ENCODE measurements around the gene PRR33. TPM values are rescaled to one million over a fixed set of nuclear protein-coding genes. Genes with fewer than 3 reads are reported as not detected.
A peak's percentile ranks its signal among the peaks of the same experiment; 100 is the strongest.

Gene PRR33
- total and polyA plus RNA-seq, 4 donors = 0.08 to 0.13 TPM; not detected in 2

GRCh38 chr11:1843796-1844195 lies 47.9 kb downstream of the PRR33 start:
- 74 to 76% methylated on average over 8 of the region's 8 CpGs for WGBS, 2 donors
- no peak for DNase-seq

DNA sequence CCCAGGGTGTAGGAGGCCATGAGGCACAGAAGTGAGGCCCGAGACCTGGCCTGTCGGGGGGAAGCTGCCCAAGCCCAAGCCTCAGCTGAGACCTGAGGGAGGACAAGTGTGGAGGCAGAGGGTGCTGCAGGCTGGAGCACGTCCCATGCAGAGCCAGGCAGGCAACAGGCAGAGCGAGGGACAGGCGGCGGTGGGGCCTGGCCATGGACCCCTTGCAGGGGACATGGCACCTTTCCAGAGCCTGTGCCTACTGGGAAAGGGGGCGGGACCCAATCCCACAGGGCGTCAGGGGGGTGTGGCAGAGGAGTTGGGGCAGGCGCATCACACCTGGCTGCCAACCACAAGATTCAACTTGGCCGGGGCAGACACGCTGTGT lies 48.6 kb downstream of the PRR33 start:
- Histone ChIP-seq H3K4me1 (ENCODE audit: control insufficient read depth in 5 of 5, insufficient read depth in 5 of 5, low read length in 5 of 5) (peaks cover 0 to 6% (median 0%) of the 10 kb centered on the region in 5 donors), H3K4me3 (no peak overlapping the region), H3K9ac (ENCODE audit: insufficient read depth in 1 of 2, low read length in 2 of 2) (no peak overlapping the region), H3K27me3 (ENCODE audit: control insufficient read depth in 3 of 3, insufficient read depth in 3 of 3, low read length in 2 of 3) (peaks cover 0 to 4% (median 0%) of the 10 kb centered on the region in 3 donors), H3K9me3 (ENCODE audit: control insufficient read depth in 4 of 4, insufficient read depth in 3 of 4, low read length in 3 of 4) (no peaks in the 10 kb centered on the region), H3K27ac (ENCODE audit: low read depth in 1 of 2, low read length in 1 of 2) (no peak overlapping the region), H3K36me3 (ENCODE audit: control insufficient read depth in 4 of 4, insufficient read depth in 4 of 4, low read length in 4 of 4) (no peaks in the 10 kb centered on the region)
- TF ChIP-seq CTCF (IDR thresholded peaks at IDR 0.05; ENCODE audit: control extremely low read depth, extremely low read depth) = no peak
- ATAC-seq (ENCODE audit: insufficient read depth, low FRiP score) (no peak), DNase-seq (no peak)
- 78 to 88% methylated on average over 10 to 11 of the region's 11 CpGs for WGBS, 2 donors

More at GRCh38 chr11:1843796-1844195, 47.9 kb downstream of the PRR33 start:
- H3K4me3 ChIP-seq = no peak overlapping the region
- peaks cover 0 to 4% (median 0%) of the 10 kb centered on the region in 3 donors for H3K27me3 ChIP-seq (ENCODE audit: control insufficient read depth in 3 of 3, insufficient read depth in 3 of 3, low read length in 2 of 3)
- H3K36me3 ChIP-seq (ENCODE audit: control insufficient read depth in 4 of 4, insufficient read depth in 4 of 4, low read length in 4 of 4) = no peaks in the 10 kb centered on the region
- peaks cover 0 to 6% (median 0%) of the 10 kb centered on the region in 5 donors for H3K4me1 ChIP-seq (ENCODE audit: control insufficient read depth in 5 of 5, insufficient read depth in 5 of 5, low read length in 5 of 5)
- H3K27ac ChIP-seq (ENCODE audit: low read depth in 1 of 2, low read length in 1 of 2) = peak overlapping the region in 1 of 2 donors; percentile 87
- no peak for TF ChIP-seq CTCF (IDR thresholded peaks at IDR 0.05; ENCODE audit: control extremely low read depth, extremely low read depth)
- ATAC-seq (ENCODE audit: insufficient read depth, low FRiP score) = no peak
- no peak overlapping the region for H3K9ac ChIP-seq (ENCODE audit: insufficient read depth in 1 of 2, low read length in 2 of 2)
- no peaks in the 10 kb centered on the region for H3K9me3 ChIP-seq (ENCODE audit: control insufficient read depth in 4 of 4, insufficient read depth in 3 of 4, low read length in 3 of 4)

GRCh38 chr11:1842149-1843097 lies 49.3 kb downstream of the PRR33 start:
- ATAC-seq (ENCODE audit: insufficient read depth, low FRiP score) = no peak
- no peak for DNase-seq
- WGBS, 2 donors = 91 to 92% methylated on average over 29 of the region's 29 CpGs
- Histone ChIP-seq H3K9ac (ENCODE audit: insufficient read depth in 1 of 2, low read length in 2 of 2) (no peak overlapping the region), H3K4me3 (no peak overlapping the region), H3K9me3 (ENCODE audit: control insufficient read depth in 4 of 4, insufficient read depth in 3 of 4, low read length in 3 of 4) (no peaks in the 10 kb centered on the region), H3K4me1 (ENCODE audit: control insufficient read depth in 5 of 5, insufficient read depth in 5 of 5, low read length in 5 of 5) (peaks cover 0 to 9% (median 0%) of the 10 kb centered on the region in 5 donors), H3K36me3 (ENCODE audit: control insufficient read depth in 4 of 4, insufficient read depth in 4 of 4, low read length in 4 of 4) (no peaks in the 10 kb centered on the region), H3K27ac (ENCODE audit: low read depth in 1 of 2, low read length in 1 of 2) (no peak overlapping the region), H3K27me3 (ENCODE audit: control insufficient read depth in 3 of 3, insufficient read depth in 3 of 3, low read length in 2 of 3) (peaks cover 0 to 4% (median 0%) of the 10 kb centered on the region in 3 donors)
- TF ChIP-seq CTCF (IDR thresholded peaks at IDR 0.05; ENCODE audit: control extremely low read depth, extremely low read depth) = no peak
